Neural progenitor cell (in vitro differentiated cells): ENCODE results near the gene ZNF827.
A peak's percentile ranks its signal among the peaks of the same experiment; 100 is the strongest.

Source experiments
- CTCF ChIP-seq: fragments of 200-600 bp; sonication (generic); IDR thresholded peaks from 2 replicates; pipeline ENCODE4 v1.5.1; 2017; ENCODE audit warnings: antibody characterized with exemption, mild to moderate bottlenecking
- EZH2 ChIP-seq: fragments of 200-600 bp; sonication (generic); IDR thresholded peaks from 2 replicates; pipeline ENCODE4 v1.6.1; 2017; ENCODE audit warnings: antibody characterized with exemption, mild to moderate bottlenecking, moderate library complexity
- EZH2phosphoT487 ChIP-seq: fragments of 200-600 bp; sonication (generic); IDR thresholded peaks from 2 replicates; pipeline ENCODE4 v1.6.1; 2017; ENCODE audit warnings: antibody characterized with exemption

DNA sequence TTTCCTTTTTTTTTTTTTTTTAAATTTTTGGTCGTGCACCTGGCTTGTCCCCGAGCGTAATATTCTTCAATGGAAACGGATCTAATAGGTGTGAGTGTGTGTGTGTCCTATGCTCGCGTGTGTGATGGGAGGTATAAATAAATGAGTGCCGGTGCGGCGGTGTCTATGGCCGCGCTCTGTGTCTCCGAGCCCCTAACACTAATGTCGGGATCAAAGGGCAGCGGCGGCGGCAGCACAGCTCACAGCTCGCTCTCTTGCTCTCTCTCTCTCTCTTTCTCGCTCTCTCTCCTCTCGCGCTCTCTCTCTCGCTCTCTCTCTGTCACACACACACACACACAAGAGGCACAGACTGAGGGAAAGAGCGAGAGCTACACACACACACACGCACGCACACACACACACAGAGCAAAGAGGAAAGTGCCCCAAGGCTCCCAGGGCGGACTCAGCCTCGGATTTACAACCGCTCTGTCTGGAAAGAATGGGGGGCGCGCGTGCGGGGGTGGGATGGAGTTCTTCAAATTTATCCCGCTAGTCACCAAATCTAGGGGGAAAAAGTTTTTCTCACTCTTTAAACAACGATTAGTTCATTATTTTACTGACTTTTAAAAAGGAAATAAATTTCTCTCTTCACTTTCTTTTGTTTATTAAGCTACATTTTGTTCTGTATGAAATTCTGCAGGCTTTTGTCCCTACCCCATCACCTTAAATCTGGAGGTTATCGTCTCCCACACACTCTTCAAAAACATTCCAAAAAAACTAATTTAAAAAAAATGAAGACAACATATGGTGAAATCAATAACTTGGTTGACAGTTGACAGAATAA, at the start of gene ZNF827:
- TF ChIP-seq CTCF (no peak), EZH2phosphoT487 (no peak), EZH2 (peak; percentile 34)
